Stomach (tissue), 4 donors: ENCODE data around the gene ELF5.

Source experiments
- EP300 ChIP-seq: sonication (generic); formaldehyde crosslinking; IDR thresholded peaks from one replicate; pipeline ENCODE4 v1.6.1; 2017; ENCODE audit warnings: antibody characterized with exemption
- POLR2A ChIP-seq, 4 donors: fragments of 450-650 bp; IDR thresholded peaks; one replicate each; pipeline ENCODE4 v1.6.1; 2016; ENCODE audit warnings: antibody characterized with exemption in 4 of 4, control low read depth in 2 of 4, mild to moderate bottlenecking in 1 of 4, moderate library complexity in 1 of 4
- POLR2AphosphoS5 ChIP-seq, 3 donors: sonication (generic); formaldehyde crosslinking; IDR thresholded peaks; one replicate each; pipeline ENCODE4 v1.6.1; 2016; ENCODE audit warnings: antibody characterized with exemption in 3 of 3
- TF ChIP-seq, protein P1 (sequence below), 7 experiments: fragments of 450-650 bp in 4 of 7; fragments of 200-600 bp in 3 of 7; sonication (generic) in 3 of 7; IDR thresholded peaks; one replicate each; pipeline ENCODE4 v1.5.1; 2016 to 2019; ENCODE audit warnings: antibody characterized with exemption in 7 of 7, control low read depth in 2 of 7, mild to moderate bottlenecking in 1 of 7

DNA sequence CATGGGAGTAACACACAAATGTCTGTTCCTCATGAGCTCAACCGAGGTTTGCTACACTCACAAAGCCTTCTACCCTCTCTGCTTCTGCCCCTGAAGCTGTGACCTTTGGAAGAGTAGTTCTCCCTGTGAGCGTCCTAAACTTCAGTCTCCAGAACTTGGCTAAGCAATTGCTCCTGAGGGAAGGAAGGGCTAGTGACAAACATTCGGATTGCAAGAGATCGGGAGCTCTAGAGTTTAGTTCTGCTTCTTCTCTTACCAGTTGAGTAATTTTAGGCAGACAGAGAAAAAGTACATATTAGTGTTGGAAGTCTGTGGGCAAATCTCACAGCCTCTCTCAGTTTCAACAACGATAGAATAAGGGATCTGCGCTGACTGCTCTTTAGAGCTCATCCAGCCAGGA lies 27.3 kb upstream of the ELF5 start:
- TF ChIP-seq, protein P1, sequence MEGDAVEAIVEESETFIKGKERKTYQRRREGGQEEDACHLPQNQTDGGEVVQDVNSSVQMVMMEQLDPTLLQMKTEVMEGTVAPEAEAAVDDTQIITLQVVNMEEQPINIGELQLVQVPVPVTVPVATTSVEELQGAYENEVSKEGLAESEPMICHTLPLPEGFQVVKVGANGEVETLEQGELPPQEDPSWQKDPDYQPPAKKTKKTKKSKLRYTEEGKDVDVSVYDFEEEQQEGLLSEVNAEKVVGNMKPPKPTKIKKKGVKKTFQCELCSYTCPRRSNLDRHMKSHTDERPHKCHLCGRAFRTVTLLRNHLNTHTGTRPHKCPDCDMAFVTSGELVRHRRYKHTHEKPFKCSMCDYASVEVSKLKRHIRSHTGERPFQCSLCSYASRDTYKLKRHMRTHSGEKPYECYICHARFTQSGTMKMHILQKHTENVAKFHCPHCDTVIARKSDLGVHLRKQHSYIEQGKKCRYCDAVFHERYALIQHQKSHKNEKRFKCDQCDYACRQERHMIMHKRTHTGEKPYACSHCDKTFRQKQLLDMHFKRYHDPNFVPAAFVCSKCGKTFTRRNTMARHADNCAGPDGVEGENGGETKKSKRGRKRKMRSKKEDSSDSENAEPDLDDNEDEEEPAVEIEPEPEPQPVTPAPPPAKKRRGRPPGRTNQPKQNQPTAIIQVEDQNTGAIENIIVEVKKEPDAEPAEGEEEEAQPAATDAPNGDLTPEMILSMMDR (IDR thresholded peaks at IDR 0.05) = no peak
- no peak for TF ChIP-seq POLR2A (IDR thresholded peaks at IDR 0.05)
- no peak for TF ChIP-seq POLR2AphosphoS5 (IDR thresholded peaks at IDR 0.05)
- no peak for TF ChIP-seq EP300
